K562 (cell line): Measurements from ENCODE around the gene FASN. TPM values are rescaled to one million over a fixed set of nuclear protein-coding genes. Genes with fewer than 3 reads are reported as not detected.
A peak's percentile ranks its signal among the peaks of the same experiment; 100 is the strongest.

Experiments
- HDAC2 ChIP-seq: fragments of 450-650 bp; IDR thresholded peaks from 2 replicates; pipeline ENCODE4 v1.6.1; 2016; ENCODE audit warnings: mild to moderate bottlenecking
- MCM2 ChIP-seq: fragments of 450-650 bp; IDR thresholded peaks from 2 replicates; pipeline ENCODE4 v1.6.1; 2017; ENCODE audit warnings: low read depth, mild to moderate bottlenecking
- NCOA2 ChIP-seq, 2 experiments: fragments of 450-650 bp; IDR thresholded peaks; 2 replicates each; pipeline ENCODE4 v1.6.1; 2018; ENCODE audit warnings: mild to moderate bottlenecking in 2 of 2, moderate library complexity in 1 of 2; ENCODE audit not compliant: partially characterized antibody in 2 of 2
- RFX7 ChIP-seq: fragments of 250-450 bp; sonication (Bioruptor Pico); IDR thresholded peaks from 2 replicates; pipeline ENCODE4 v1.5.1; 2021; ENCODE audit warnings: mild to moderate bottlenecking
- TAF15 ChIP-seq: fragments of 200-400 bp; formaldehyde crosslinking; IDR thresholded peaks from 2 replicates; pipeline ENCODE4 v1.6.1; 2017; ENCODE audit warnings: mild to moderate bottlenecking, low read depth, low read length, moderate library complexity
- ZNF785 ChIP-seq: fragments of 250-450 bp; sonication (Bioruptor Pico); IDR thresholded peaks from 2 replicates; pipeline ENCODE4 v1.4.0; 2020; ENCODE audit warnings: mild to moderate bottlenecking
- polyA plus RNA-seq, 8 experiments: library from polyadenylated mRNA; depleted of rRNA in 4 of 8; stranded (reverse) in 5 of 8; unstranded in 3 of 8; fragments of >200 nt; fragmentation: Nextera tagmentation in 2 of 8; fragmentation: Illumina TruSeq in 1 of 8; extraction: Ambion mirVana in 2 of 8; extraction: Trizol in 1 of 8; gene quantifications; 2 replicates each; pipeline versions ENCODE4 v1.2.1 to v1.2.3, GENCODE V29; 2011 to 2014; ENCODE audit warnings: inconsistent platforms in 1 of 8, missing spikeins in 1 of 8
- total RNA-seq, 7 experiments: library from RNA; depleted of rRNA in 6 of 7; stranded (reverse); fragments of >200 nt in 6 of 7; fragmentation: Illumina TruSeq in 2 of 7; extraction: Trizol in 2 of 7; gene quantifications; 2 replicates each; pipeline versions ENCODE4 v1.2.1 to v1.2.3, GENCODE V29; 2011 to 2021; ENCODE audit warnings: low replicate concordance in 1 of 7
- TF ChIP-seq, protein P1 (sequence below): sonication (generic); formaldehyde crosslinking; IDR thresholded peaks from 2 replicates; pipeline ENCODE4 v1.8.1; 2023; ENCODE audit warnings: missing genetic modification reagents, mild to moderate bottlenecking, borderline replicate concordance

Gene FASN
- total and polyA plus RNA-seq, 9 of the 15 experiments (the other 6 are each of a cell fraction or from before 2014, with no cell fraction given): 0.15 to 663 (median 49.9) TPM

DNA sequence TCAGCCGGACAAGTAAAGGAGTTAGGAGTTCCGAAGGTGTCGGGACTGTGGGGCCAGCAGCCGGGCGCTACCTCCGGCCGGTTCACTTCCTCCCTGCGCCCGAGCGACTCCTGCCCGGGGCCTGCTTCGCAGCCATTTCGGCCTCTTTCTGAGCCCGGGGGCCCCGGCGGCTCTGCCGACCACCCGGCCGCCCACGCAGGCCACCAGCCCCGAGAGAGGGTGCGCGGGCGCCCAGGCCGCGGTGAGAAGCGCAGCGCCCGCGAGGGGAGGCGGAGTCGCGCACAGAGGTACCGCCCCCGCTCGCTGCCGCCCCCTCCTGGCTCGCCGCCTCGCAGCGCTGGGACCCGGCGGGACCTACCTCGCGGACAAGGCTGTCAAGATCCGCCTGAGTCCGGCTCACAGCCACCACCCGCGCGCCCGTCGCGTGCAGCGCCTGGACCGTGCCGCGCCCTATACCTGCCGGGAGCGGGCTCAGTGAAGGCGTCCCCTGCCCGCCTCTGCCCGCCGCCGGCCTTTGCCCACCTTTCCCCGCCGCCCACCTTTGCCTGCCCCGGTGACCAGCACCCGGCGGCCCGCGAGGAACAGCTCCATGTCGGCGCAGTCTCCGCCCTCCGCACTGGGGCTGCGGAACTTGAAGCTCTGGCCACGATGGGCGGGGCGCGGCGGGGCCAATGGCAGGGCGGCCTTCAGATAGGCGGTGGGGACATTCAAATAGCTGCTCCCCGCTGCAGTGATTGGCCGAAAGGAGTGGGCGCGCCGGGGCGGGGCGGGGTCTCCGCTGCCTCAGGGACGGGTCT lies 60.7 kb downstream of the FASN start, which contains the start of gene DCXR (continued):
- no peak for TF ChIP-seq NCOA2 (IDR thresholded peaks at IDR 0.05; ENCODE audit: partially characterized antibody in 2 of 2)
- TF ChIP-seq ZNF785 (CRISPR knock-in tag): no peak
- TF ChIP-seq TAF15: no peak
- TF ChIP-seq, protein P1, sequence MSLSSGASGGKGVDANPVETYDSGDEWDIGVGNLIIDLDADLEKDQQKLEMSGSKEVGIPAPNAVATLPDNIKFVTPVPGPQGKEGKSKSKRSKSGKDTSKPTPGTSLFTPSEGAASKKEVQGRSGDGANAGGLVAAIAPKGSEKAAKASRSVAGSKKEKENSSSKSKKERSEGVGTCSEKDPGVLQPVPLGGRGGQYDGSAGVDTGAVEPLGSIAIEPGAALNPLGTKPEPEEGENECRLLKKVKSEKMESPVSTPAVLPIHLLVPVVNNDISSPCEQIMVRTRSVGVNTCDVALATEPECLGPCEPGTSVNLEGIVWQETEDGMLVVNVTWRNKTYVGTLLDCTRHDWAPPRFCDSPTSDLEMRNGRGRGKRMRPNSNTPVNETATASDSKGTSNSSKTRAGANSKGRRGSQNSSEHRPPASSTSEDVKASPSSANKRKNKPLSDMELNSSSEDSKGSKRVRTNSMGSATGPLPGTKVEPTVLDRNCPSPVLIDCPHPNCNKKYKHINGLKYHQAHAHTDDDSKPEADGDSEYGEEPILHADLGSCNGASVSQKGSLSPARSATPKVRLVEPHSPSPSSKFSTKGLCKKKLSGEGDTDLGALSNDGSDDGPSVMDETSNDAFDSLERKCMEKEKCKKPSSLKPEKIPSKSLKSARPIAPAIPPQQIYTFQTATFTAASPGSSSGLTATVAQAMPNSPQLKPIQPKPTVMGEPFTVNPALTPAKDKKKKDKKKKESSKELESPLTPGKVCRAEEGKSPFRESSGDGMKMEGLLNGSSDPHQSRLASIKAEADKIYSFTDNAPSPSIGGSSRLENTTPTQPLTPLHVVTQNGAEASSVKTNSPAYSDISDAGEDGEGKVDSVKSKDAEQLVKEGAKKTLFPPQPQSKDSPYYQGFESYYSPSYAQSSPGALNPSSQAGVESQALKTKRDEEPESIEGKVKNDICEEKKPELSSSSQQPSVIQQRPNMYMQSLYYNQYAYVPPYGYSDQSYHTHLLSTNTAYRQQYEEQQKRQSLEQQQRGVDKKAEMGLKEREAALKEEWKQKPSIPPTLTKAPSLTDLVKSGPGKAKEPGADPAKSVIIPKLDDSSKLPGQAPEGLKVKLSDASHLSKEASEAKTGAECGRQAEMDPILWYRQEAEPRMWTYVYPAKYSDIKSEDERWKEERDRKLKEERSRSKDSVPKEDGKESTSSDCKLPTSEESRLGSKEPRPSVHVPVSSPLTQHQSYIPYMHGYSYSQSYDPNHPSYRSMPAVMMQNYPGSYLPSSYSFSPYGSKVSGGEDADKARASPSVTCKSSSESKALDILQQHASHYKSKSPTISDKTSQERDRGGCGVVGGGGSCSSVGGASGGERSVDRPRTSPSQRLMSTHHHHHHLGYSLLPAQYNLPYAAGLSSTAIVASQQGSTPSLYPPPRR (CRISPR knock-in tag): no peak
- TF ChIP-seq RFX7 (CRISPR knock-in tag): no peak
- TF ChIP-seq MCM2: no peak
- peak; percentile 71 for TF ChIP-seq HDAC2
